ENCODE measurements around the gene CCDC14.
A peak's percentile ranks its signal among the peaks of the same experiment; 100 is the strongest.

- TF ChIP-seq POLR2A (IDR thresholded peaks at IDR 0.05) (peak; percentile 24 to 80), CTCF (IDR thresholded peaks at IDR 0.05) (peak in 1 of 6 experiments; percentile 1)
Measured at GRCh38 chr3:123960781-123961507, at the start of gene CCDC14.
